Body of pancreas (tissue), 4 donors: ENCODE measurements around the gene MPHOSPH6. TPM values are rescaled to one million over a fixed set of nuclear protein-coding genes. Genes with fewer than 3 reads are reported as not detected.
"Not testable (repeated sequence)": the region's sequence is repeated elsewhere in the genome, so short reads cannot be mapped to it uniquely, and the experiment has no call there.

ENCODE experiments used
- ATAC-seq: fragments of 150-250 bp; one replicate; pipeline ENCODE4 v1.9.1; 2016
- DNase-seq, 4 donors: peaks; one replicate each; pipeline ENCODE4 v3.0.0-alpha.2; 2019
- H3K27ac ChIP-seq, 4 donors: fragments of 200-600 bp; sonication (generic); 1 replicate in 3 of 4; 2 replicates in 1 of 4; pipeline versions ENCODE4 v1.5.1 to v1.6.1; 2016 to 2019; ENCODE audit warnings: mild to moderate bottlenecking in 1 of 4, mixed read lengths in 1 of 4, moderate library complexity in 1 of 4
- H3K27me3 ChIP-seq, 2 donors: fragments of 200-600 bp; sonication (generic); one replicate each; pipeline ENCODE4 v1.6.0; 2016; ENCODE audit warnings: mild to moderate bottlenecking in 1 of 2
- H3K36me3 ChIP-seq, 2 donors: fragments of 200-600 bp; sonication (generic); replicated peaks in 1 of 2; 2 replicates each; pipeline ENCODE4 v1.5.1; 2016; ENCODE audit warnings: low read depth in 2 of 2; ENCODE audit not compliant: insufficient read depth in 1 of 2
- H3K4me1 ChIP-seq: fragments of 200-600 bp; sonication (generic); one replicate; pipeline ENCODE4 v1.6.0; 2016
- H3K4me3 ChIP-seq, 2 donors: fragments of 200-600 bp; sonication (generic); 1 replicate in 1 of 2; 2 replicates in 1 of 2; pipeline ENCODE4 v1.5.1; 2016 to 2019
- H3K9me3 ChIP-seq, 3 donors: fragments of 200-600 bp; sonication (generic); 1 replicate in 2 of 3; 2 replicates in 1 of 3; pipeline ENCODE4 v1.5.1; 2016
- CTCF ChIP-seq, 7 experiments: fragments of 450-650 bp in 4 of 7; fragments of 200-600 bp in 3 of 7; sonication (generic) in 3 of 7; IDR thresholded peaks; one replicate each; pipeline ENCODE4 v1.5.1; 2016 to 2019; ENCODE audit warnings: antibody characterized with exemption in 7 of 7
- POLR2A ChIP-seq, 3 donors: fragments of 450-650 bp; IDR thresholded peaks; one replicate each; pipeline ENCODE4 v1.6.1; 2016; ENCODE audit warnings: antibody characterized with exemption in 3 of 3, mild to moderate bottlenecking in 2 of 3
- WGBS, 2 donors: methylation state at CpG; one replicate each; pipeline ENCODE4 v1.1.5; 2017; 5-methylcytosine and 5-hydroxymethylcytosine counted together
- intact Hi-C: fragments of 100-400 bp; cut with DNase I; formaldehyde crosslinking; loops from one replicate; pipeline ENCODE4 v1.15.1; 2023
- total RNA-seq, 2 donors: library from RNA; depleted of rRNA; stranded (reverse); fragments of >200 nt; gene quantifications; one replicate each; pipeline ENCODE4 v1.1.0, GENCODE V29; 2016

The MPHOSPH6 gene
- total RNA-seq, 2 donors from 2014 or later = 13.5 to 21.0 TPM

- Histone ChIP-seq H3K27me3 (no peaks in the 10 kb centered on the region), H3K4me3 (no peak overlapping the region), H3K36me3 (no peaks in the 10 kb centered on the region), H3K4me1 (no peaks in the 10 kb centered on the region), H3K27ac (no peak overlapping the region), H3K9me3 (no peaks in the 10 kb centered on the region)
- no peak for TF ChIP-seq CTCF (IDR thresholded peaks at IDR 0.05)
- no peak for TF ChIP-seq POLR2A (IDR thresholded peaks at IDR 0.05)
- intact Hi-C loops = no loop called here
- WGBS, 2 donors = 81 to 89% methylated on average over 2 of the region's 2 CpGs
- DNase-seq (no peak), ATAC-seq (no peak)
These were observed 51.3 kb downstream of the MPHOSPH6 start for GRCh38 chr16:82118749-82119148.

- DNase-seq (no peak), ATAC-seq (no peak)
- Histone ChIP-seq H3K4me3 (no peak overlapping the region), H3K27ac (no peak overlapping the region), H3K9me3 (no peaks in the 10 kb centered on the region), H3K4me1 (no peaks in the 10 kb centered on the region), H3K36me3 (no peaks in the 10 kb centered on the region), H3K27me3 (no peaks in the 10 kb centered on the region)
- 50 to 60% methylated on average over 1 of the region's 1 CpG for WGBS, 2 donors
- intact Hi-C loops = no loop called here
- TF ChIP-seq CTCF (IDR thresholded peaks at IDR 0.05) = no peak
- TF ChIP-seq POLR2A (IDR thresholded peaks at IDR 0.05) = no peak
These were observed 53.5 kb downstream of the MPHOSPH6 start for GRCh38 chr16:82116535-82116934.

- Histone ChIP-seq H3K9me3 (no peaks in the 10 kb centered on the region), H3K36me3 (no peaks in the 10 kb centered on the region), H3K4me3 (no peak overlapping the region), H3K27me3 (no peaks in the 10 kb centered on the region), H3K27ac (no peak overlapping the region), H3K4me1 (no peaks in the 10 kb centered on the region)
- no peak for ATAC-seq
- 51 to 56% methylated on average over 3 of the region's 3 CpGs for WGBS, 2 donors
- intact Hi-C loops = no loop called here
- no peak for DNase-seq
- TF ChIP-seq POLR2A (IDR thresholded peaks at IDR 0.05) (no peak), CTCF (IDR thresholded peaks at IDR 0.05) (no peak)
These were observed 56.3 kb downstream of the MPHOSPH6 start for GRCh38 chr16:82113741-82114140.

GRCh38 chr16:82111944-82112343, 58.1 kb downstream of the MPHOSPH6 start:
- no peak overlapping the region for H3K27ac ChIP-seq
- no peaks in the 10 kb centered on the region for H3K36me3 ChIP-seq
- 46 to 52% methylated on average over 2 of the region's 2 CpGs for WGBS, 2 donors
- TF ChIP-seq POLR2A (IDR thresholded peaks at IDR 0.05) (no peak), CTCF (IDR thresholded peaks at IDR 0.05) (no peak)
- no peaks in the 10 kb centered on the region for H3K4me1 ChIP-seq
- ATAC-seq (no peak), DNase-seq (no peak)
- intact Hi-C loops = no loop called here
- no peaks in the 10 kb centered on the region for H3K27me3 ChIP-seq
- H3K9me3 ChIP-seq = no peaks in the 10 kb centered on the region
- H3K4me3 ChIP-seq = no peak overlapping the region

GRCh38 chr16:82109266-82109665, 60.8 kb downstream of the MPHOSPH6 start:
- H3K27ac ChIP-seq, H3K36me3 ChIP-seq, H3K27me3 ChIP-seq, intact Hi-C loops, H3K9me3 ChIP-seq, DNase-seq, ATAC-seq, H3K4me3 ChIP-seq, H3K4me1 ChIP-seq: not testable (repeated sequence)
- WGBS, 2 donors = 57 to 65% methylated on average over 3 of the region's 3 CpGs
